HUES64 (cell line): Measurements from ENCODE around the gene FAM13C.

Source experiments
- H3K27ac ChIP-seq: 2 replicates; pipeline ENCODE4 v1.7.0; 2013; ENCODE audit warnings: low read depth, low read length, inconsistent platforms
- H3K27me3 ChIP-seq: 2 replicates; pipeline ENCODE4 v1.6.1; 2013; ENCODE audit warnings: mild to moderate bottlenecking, low read length; ENCODE audit not compliant: insufficient read depth
- H3K36me3 ChIP-seq: 2 replicates; pipeline ENCODE4 v1.6.1; 2013; ENCODE audit warnings: mild to moderate bottlenecking, low read length; ENCODE audit not compliant: insufficient read depth
- H3K4me1 ChIP-seq: 2 replicates; pipeline ENCODE4 v1.6.1; 2013; ENCODE audit warnings: mild to moderate bottlenecking, low read length, moderate library complexity; ENCODE audit not compliant: insufficient read depth
- H3K4me3 ChIP-seq: 2 replicates; pipeline ENCODE4 v1.5.1; 2013; ENCODE audit warnings: mild to moderate bottlenecking, low read length, moderate library complexity
- H3K9ac ChIP-seq: 2 replicates; pipeline ENCODE4 v1.6.1; 2013; ENCODE audit warnings: mild to moderate bottlenecking, low read depth, low read length
- H3K9me3 ChIP-seq: 2 replicates; pipeline ENCODE4 v1.6.1; 2013; ENCODE audit warnings: low read depth, low read length; ENCODE audit not compliant: insufficient read depth
- WGBS: fragments of 150-250, 120-280 bp; methylation state at CpG from one replicate; pipeline ENCODE4 v1.1.7; 2013; ENCODE audit warnings: missing lambda C conversion rate; 5-methylcytosine and 5-hydroxymethylcytosine counted together

Gene FAM13C

GRCh38 chr10:59336632-59337031 lies 25.7 kb downstream of the FAM13C start:
- H3K4me1 ChIP-seq, result peaks cover 4% of the 10 kb centered on the region; the same call in 1 of the 2 replicates
- H3K9ac ChIP-seq, result no peak overlapping the region
- no peaks in the 10 kb centered on the region for H3K36me3 ChIP-seq
- 83% methylated on average over 2 of the region's 2 CpGs for WGBS
- H3K27ac ChIP-seq, result no peak overlapping the region
- peaks cover 24% of the 10 kb centered on the region for H3K27me3 ChIP-seq
- H3K9me3 ChIP-seq, result no peaks in the 10 kb centered on the region
- no peak overlapping the region for H3K4me3 ChIP-seq

- no peaks in the 10 kb centered on the region for H3K9me3 ChIP-seq
- H3K4me1 ChIP-seq, result no peaks in the 10 kb centered on the region
- H3K27me3 ChIP-seq, result peaks cover 24% of the 10 kb centered on the region
- no peak overlapping the region for H3K9ac ChIP-seq
- no peaks in the 10 kb centered on the region for H3K36me3 ChIP-seq
- no peak overlapping the region for H3K4me3 ChIP-seq
- H3K27ac ChIP-seq, result no peak overlapping the region
- 100% methylated on average over 1 of the region's 2 CpGs for WGBS
Measured at GRCh38 chr10:59335497-59335896, 26.9 kb downstream of the FAM13C start.

DNA sequence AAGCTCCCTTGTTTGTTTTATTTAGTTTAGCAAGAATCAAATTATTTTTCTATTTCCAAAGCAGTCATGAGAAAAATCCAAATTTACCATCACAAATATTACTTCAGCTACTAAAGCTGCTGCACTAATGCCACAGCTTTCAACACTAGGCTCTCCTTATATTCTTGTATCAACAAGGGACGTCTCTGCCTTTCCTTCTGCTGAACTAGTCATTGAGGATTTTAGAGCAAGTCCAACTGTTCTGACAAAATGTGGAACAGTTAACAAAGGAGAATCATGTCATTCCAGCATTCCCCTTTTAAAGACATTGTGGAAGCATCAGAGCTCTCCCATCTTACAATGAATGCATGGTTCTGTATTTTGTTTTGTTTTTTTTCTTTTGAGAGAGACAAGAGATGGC lies 28.6 kb downstream of the FAM13C start:
- Histone ChIP-seq H3K27me3 (peaks cover 24% of the 10 kb centered on the region), H3K27ac (no peak overlapping the region), H3K9ac (no peak overlapping the region), H3K9me3 (no peaks in the 10 kb centered on the region), H3K4me1 (no peaks in the 10 kb centered on the region), H3K36me3 (no peaks in the 10 kb centered on the region), H3K4me3 (no peak overlapping the region)
- 85% methylated on average over 1 of the region's 1 CpG for WGBS

DNA sequence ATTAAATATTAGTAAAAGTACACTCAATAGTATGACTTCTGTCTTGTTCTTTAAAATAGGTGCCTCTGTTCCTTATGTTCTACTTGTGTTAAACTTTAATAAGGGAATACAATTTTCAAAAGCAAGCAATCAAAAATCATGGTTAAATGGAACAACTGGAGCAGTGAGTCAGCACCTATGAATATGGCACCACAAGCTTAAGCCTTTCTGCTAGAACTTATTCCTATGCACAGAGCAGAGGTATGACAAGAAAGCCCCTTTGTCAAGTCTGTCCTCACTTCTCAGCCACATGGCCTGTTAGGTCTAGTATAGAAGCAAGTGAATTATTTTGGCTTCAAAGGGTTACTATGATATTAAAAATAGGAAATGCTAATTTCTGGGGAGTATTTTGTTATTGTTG lies 29.8 kb downstream of the FAM13C start:
- Histone ChIP-seq H3K4me3 (no peak overlapping the region), H3K27me3 (peaks cover 24% of the 10 kb centered on the region), H3K9me3 (no peaks in the 10 kb centered on the region)

GRCh38 chr10:59331661-59332060 lies 30.7 kb downstream of the FAM13C start:
- no peak overlapping the region for H3K4me3 ChIP-seq
- no peaks in the 10 kb centered on the region for H3K36me3 ChIP-seq
- H3K9ac ChIP-seq, result no peak overlapping the region
- no peaks in the 10 kb centered on the region for H3K4me1 ChIP-seq
- H3K9me3 ChIP-seq, result no peaks in the 10 kb centered on the region
- H3K27ac ChIP-seq, result no peak overlapping the region
- H3K27me3 ChIP-seq, result peaks cover 19% of the 10 kb centered on the region

More for the DNA sequence above, 29.8 kb downstream of the FAM13C start:
- H3K36me3 ChIP-seq, result no peaks in the 10 kb centered on the region
- H3K9ac ChIP-seq, result no peak overlapping the region
- no peaks in the 10 kb centered on the region for H3K4me1 ChIP-seq
- no peak overlapping the region for H3K27ac ChIP-seq

GRCh38 chr10:59325116-59325515 lies 37.2 kb downstream of the FAM13C start:
- Histone ChIP-seq H3K9ac (no peak overlapping the region), H3K36me3 (no peaks in the 10 kb centered on the region), H3K9me3 (no peaks in the 10 kb centered on the region), H3K27me3 (no peaks in the 10 kb centered on the region), H3K27ac (no peak overlapping the region), H3K4me1 (no peaks in the 10 kb centered on the region), H3K4me3 (no peak overlapping the region)

DNA sequence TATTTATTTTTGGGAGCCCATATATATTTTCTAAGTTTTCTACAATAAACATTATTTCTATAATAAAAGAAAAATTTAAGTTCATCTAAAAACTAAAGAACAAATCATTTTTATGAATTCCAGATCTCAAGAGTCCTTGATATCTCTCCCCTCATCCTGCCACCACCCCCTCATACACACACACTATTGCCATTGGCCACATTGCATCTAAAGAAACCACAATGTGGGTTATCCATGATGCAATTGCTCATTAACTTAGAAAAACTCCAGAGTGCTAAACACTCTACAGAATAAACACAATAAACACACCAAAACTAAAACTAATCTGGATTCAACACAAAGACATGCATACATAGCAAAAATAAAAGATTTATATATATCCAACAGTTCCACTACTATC lies 37.8 kb downstream of the FAM13C start:
- Histone ChIP-seq H3K27me3 (no peaks in the 10 kb centered on the region), H3K4me3 (no peak overlapping the region), H3K9ac (no peak overlapping the region), H3K27ac (no peak overlapping the region), H3K36me3 (no peaks in the 10 kb centered on the region), H3K9me3 (no peaks in the 10 kb centered on the region), H3K4me1 (no peaks in the 10 kb centered on the region)

DNA sequence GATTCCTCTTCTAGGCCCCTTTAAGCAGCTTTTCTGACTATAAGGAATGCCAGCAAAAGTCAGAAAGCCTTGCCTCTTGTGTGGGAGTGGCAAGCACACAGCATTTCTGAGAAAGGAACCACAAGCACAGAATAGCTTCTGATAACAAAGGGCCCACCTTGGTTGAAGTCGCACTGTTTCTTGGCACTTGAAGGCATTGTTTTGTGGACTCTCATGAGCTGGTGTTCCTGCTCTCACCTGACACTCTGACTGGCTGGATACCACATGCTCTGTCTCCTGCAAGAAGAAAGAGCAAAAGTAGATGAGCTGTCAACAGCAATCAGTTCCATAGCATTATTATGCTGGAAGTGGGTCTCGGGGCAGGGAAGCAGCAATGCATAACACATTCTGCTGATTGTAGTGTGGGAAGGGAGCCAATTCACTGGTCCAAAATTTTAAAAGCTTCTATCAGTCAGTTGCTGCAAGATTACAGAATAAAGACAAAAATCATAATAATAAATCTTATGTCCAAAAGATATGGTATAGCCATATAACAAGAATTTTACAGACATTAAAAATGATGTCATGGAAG lies 38.4 kb downstream of the FAM13C start:
- Histone ChIP-seq H3K36me3 (no peaks in the 10 kb centered on the region), H3K27me3 (no peaks in the 10 kb centered on the region), H3K9ac (no peak overlapping the region), H3K27ac (no peak overlapping the region), H3K9me3 (no peaks in the 10 kb centered on the region), H3K4me3 (no peak overlapping the region), H3K4me1 (0 out of 2 replicates have a peak, but pooled peaks cover 6% of the 10 kb centered on the region)
- 94% methylated on average over 2 of the region's 2 CpGs for WGBS

DNA sequence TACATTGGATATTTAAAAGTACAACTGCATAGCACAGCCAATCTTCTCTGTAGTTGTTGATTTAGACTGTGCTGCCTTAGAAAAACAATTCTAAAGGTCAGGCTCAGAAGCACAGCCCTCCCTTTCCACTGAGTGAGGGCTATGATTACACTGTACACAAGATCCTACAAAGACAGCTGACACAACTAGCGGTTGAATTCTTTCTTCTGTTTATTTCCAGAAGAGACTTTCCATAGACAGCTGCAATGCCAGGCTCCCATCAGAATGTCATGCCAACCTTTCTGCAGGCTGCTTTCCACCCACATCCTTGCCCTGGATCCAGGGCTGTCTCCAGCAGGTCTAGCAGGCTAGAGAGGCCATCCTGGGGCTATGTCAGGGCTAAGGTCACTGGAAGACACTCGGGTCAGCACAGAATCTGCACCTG lies 39.3 kb downstream of the FAM13C start:
- H3K9me3 ChIP-seq, result no peaks in the 10 kb centered on the region
- no peaks in the 10 kb centered on the region for H3K27me3 ChIP-seq
- H3K36me3 ChIP-seq, result no peaks in the 10 kb centered on the region
- H3K4me1 ChIP-seq, result 0 out of 2 replicates have a peak, but pooled peaks cover 6% of the 10 kb centered on the region
- no peak overlapping the region for H3K9ac ChIP-seq
- no peak overlapping the region for H3K27ac ChIP-seq
- 94% methylated on average over 2 of the region's 2 CpGs for WGBS
- no peak overlapping the region for H3K4me3 ChIP-seq

GRCh38 chr10:59322131-59322530 lies 40.2 kb downstream of the FAM13C start:
- Histone ChIP-seq H3K4me1 (0 out of 2 replicates have a peak, but pooled peaks cover 6% of the 10 kb centered on the region), H3K4me3 (no peak overlapping the region), H3K27me3 (no peaks in the 10 kb centered on the region), H3K9me3 (no peaks in the 10 kb centered on the region), H3K27ac (no peak overlapping the region), H3K9ac (no peak overlapping the region), H3K36me3 (no peaks in the 10 kb centered on the region)
- WGBS, result 96% methylated on average over 3 of the region's 4 CpGs

DNA sequence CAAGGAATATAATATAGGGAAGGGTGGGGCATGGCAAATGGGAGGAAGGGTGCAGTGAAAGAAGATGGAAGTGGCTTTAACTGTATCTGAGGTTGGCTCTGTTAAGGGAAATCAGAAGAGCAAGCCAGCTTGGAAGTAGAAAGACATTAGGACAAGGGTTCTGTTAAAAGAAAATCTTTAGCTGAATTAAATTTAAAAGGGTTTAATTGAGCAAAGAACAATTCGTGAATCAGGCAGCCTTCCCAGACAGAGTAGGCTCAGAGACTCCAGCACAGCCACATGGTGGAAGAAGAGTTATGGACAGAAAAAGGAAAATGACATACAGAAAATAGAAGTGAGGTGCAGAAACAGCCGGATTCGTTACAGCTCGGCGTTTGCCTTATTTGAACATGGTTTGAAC lies 42.0 kb downstream of the FAM13C start:
- WGBS, result 98% methylated on average over 5 of the region's 5 CpGs
- no peak overlapping the region for H3K27ac ChIP-seq
- no peak overlapping the region for H3K4me3 ChIP-seq

GRCh38 chr10:59319854-59320253 lies 42.5 kb downstream of the FAM13C start:
- Histone ChIP-seq H3K9ac (no peak overlapping the region), H3K4me3 (no peak overlapping the region), H3K27me3 (no peaks in the 10 kb centered on the region), H3K36me3 (no peaks in the 10 kb centered on the region), H3K27ac (no peak overlapping the region), H3K9me3 (no peaks in the 10 kb centered on the region), H3K4me1 (0 out of 2 replicates have a peak, but pooled peaks cover 6% of the 10 kb centered on the region)

More for the DNA sequence above, 42.0 kb downstream of the FAM13C start:
- H3K27me3 ChIP-seq, result no peaks in the 10 kb centered on the region
- no peaks in the 10 kb centered on the region for H3K36me3 ChIP-seq
- H3K9ac ChIP-seq, result no peak overlapping the region
- no peaks in the 10 kb centered on the region for H3K9me3 ChIP-seq
- 0 out of 2 replicates have a peak, but pooled peaks cover 6% of the 10 kb centered on the region for H3K4me1 ChIP-seq
